BE2C (cell line): ENCODE data around the gene RIPK3.

Experiments
- DNase-seq: peaks from one replicate; pipeline ENCODE4 v3.0.0-alpha.2; 2020
- H3K27me3 ChIP-seq: fragments of 250-450 bp; sonication (Bioruptor Pico); 2 replicates; pipeline ENCODE4 v1.5.1; 2020; ENCODE audit warnings: mild to moderate bottlenecking
- H3K36me3 ChIP-seq: fragments of 250-450 bp; sonication (Bioruptor Pico); 2 replicates; pipeline ENCODE4 v1.5.1; 2020; ENCODE audit warnings: mild to moderate bottlenecking
- H3K4me1 ChIP-seq: fragments of 250-450 bp; sonication (Bioruptor Pico); 2 replicates; pipeline ENCODE4 v1.5.1; 2020
- H3K4me3 ChIP-seq: 2 replicates; pipeline ENCODE4 v1.5.1; 2011; ENCODE audit warnings: low read depth, low read length
- H3K9me3 ChIP-seq: fragments of 250-450 bp; sonication (Bioruptor Pico); 2 replicates; pipeline ENCODE4 v1.5.1; 2020
- TF ChIP-seq, protein P1 (sequence below): IDR thresholded peaks from 2 replicates; pipeline ENCODE4 v1.5.1; 2012; ENCODE audit warnings: mild to moderate bottlenecking, low read depth, low read length

RIPK3 gene

GRCh38 chr14:24367514-24368211 is 27.9 kb upstream of the RIPK3 start, which contains the start of gene NFATC4:
Gene NFATC4 (plus strand): TSS chr14:24368184. CDS start chr14:24368341, 157 bp downstream.
- peak within 1 kb of the TSS; percentile 85 for H3K4me3 ChIP-seq
- no peaks in the 10 kb centered on the region for H3K9me3 ChIP-seq
- no peaks in the 10 kb centered on the region for H3K36me3 ChIP-seq
- no peaks in the 10 kb centered on the region for H3K27me3 ChIP-seq
- DNase-seq = peak; percentile 89
- H3K4me1 ChIP-seq = peaks cover 18% of the 10 kb centered on the region
- TF ChIP-seq, protein P1, sequence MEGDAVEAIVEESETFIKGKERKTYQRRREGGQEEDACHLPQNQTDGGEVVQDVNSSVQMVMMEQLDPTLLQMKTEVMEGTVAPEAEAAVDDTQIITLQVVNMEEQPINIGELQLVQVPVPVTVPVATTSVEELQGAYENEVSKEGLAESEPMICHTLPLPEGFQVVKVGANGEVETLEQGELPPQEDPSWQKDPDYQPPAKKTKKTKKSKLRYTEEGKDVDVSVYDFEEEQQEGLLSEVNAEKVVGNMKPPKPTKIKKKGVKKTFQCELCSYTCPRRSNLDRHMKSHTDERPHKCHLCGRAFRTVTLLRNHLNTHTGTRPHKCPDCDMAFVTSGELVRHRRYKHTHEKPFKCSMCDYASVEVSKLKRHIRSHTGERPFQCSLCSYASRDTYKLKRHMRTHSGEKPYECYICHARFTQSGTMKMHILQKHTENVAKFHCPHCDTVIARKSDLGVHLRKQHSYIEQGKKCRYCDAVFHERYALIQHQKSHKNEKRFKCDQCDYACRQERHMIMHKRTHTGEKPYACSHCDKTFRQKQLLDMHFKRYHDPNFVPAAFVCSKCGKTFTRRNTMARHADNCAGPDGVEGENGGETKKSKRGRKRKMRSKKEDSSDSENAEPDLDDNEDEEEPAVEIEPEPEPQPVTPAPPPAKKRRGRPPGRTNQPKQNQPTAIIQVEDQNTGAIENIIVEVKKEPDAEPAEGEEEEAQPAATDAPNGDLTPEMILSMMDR = no peak

DNA sequence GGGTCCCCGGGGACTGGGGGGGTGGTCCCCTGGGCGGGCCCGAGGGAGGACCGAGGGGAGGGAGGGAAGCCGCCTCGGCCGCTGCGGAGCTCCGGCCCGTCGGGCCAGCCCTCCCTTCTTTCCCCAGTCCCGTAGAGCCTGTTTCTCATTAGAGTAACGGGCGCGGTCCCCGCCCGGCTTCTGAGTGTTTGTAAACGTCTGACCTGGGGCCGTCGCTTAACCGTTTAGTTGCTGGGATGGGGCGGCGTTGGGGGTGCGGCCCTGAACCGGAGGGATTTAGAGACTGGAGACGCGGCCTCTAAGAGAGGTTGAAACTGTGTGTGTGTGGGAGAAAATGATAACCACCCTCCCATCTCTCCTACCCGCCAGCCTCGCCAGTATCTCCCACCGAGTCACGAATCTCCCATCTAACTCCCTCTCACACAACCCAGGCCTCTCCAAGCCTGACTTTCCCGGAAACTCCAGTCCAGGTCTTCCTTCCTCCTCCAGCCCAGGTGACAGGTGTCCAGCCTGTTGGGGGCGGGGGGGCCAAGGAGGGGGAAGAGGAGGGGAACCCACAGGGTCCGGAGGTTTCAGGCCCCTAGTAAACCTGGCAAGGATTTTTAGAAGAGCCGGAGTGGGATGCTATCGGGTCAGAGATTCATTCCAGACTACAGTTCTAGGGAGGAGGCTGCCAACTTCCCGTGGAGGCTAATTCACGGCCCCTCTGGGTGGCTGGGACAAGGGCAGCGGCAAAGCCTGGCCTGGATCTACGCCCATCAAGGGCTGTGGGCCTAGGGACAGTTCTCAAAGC is 27.1 kb upstream of the RIPK3 start:
- Histone ChIP-seq H3K4me3 (peak overlapping the region; percentile 85), H3K4me1 (peaks cover 13% of the 10 kb centered on the region), H3K27me3 (no peaks in the 10 kb centered on the region), H3K9me3 (no peaks in the 10 kb centered on the region), H3K36me3 (no peaks in the 10 kb centered on the region)
- TF ChIP-seq, protein P1 = no peak
- DNase-seq = peak; percentile 96

DNA sequence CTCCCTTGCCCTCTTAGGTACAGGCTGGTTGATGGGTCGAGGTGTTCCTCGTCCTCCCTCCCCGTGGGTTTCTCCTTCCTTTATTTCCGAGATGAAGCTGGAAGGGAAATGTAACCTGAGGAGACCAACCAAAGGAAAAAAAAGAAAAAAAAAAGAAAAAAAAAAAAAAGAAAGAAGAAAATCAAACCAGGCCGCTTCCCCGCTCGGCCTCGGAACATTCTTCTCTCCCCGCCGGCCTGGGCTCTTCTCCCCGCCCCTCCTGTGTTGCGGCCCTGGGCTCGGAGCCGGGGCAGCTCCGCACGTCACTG is 26.6 kb upstream of the RIPK3 start:
- Histone ChIP-seq H3K4me1 (peaks cover 9% of the 10 kb centered on the region), H3K4me3 (peak overlapping the region; percentile 85), H3K27me3 (no peaks in the 10 kb centered on the region; the same call in 1 of the 2 replicates), H3K36me3 (no peaks in the 10 kb centered on the region), H3K9me3 (no peaks in the 10 kb centered on the region)
- DNase-seq = no peak
- TF ChIP-seq, protein P1 = no peak

DNA sequence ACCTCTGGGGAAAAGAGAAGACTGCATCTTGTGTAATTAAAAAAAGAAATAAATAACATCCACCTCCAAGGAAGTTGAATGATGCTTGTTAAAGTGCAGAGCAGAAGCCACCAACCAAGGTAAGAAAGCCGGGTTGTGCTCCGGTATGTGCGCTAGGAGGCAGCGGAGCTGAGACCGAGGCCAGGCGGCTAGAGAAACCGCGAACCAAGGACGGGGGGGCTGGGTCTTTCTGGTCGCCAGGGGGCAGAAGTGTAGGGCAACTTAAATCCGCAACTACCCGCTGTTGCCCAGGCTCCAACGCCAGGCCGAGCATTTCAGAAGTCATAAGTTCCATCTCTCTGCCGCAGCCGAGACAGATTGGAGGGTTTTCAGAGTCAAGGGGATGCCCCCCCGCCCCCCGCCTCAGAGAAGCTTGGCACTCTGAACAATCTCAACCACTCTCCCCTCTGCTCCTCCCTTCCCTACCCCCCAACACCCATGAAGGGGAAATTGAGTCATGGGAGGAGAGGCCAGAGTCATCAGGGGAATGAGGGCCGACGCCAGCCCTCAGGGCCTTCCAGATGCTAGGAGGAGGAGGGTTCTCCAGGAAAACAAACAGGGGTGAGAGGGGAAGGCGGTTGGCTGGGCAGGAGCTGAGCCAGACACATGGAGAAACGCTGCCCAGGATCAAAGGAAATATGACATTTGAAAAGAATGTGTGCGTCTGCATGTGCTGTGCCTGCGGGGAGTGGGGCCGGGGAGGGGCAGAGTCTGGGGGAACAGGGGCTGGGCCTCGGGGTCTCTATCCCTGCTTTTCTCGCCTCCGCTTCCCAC is 26.0 kb upstream of the RIPK3 start:
- peak; percentile 92 for DNase-seq
- Histone ChIP-seq H3K9me3 (no peaks in the 10 kb centered on the region), H3K36me3 (no peaks in the 10 kb centered on the region), H3K4me1 (peaks cover 6% of the 10 kb centered on the region; the same call in 1 of the 2 replicates), H3K4me3 (peak overlapping the region; percentile 85), H3K27me3 (no peaks in the 10 kb centered on the region; the same call in 1 of the 2 replicates)
- TF ChIP-seq, protein P1 = peak; percentile 97

DNA sequence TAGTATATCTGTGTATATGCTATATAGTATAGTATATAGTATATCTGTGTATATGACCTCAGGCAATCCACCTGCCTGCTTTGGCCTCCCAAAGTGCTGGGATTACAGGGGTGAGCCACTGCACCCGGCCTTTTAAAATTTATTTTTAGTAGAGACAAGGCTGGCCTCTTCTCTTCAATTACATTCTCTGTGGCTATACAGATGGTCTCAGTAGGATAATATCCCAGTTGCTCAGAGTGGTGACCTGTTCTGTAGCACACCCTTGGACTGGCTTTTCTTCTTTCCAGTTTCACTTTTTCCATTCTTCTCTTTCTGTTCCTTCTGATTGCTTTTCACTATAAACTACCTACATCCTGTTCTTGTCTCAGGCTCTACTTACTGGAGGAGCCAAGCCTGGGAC is 25.1 kb upstream of the RIPK3 start:
- no peaks in the 10 kb centered on the region for H3K9me3 ChIP-seq
- H3K27me3 ChIP-seq = no peaks in the 10 kb centered on the region; the same call in 1 of the 2 replicates
- H3K36me3 ChIP-seq = no peaks in the 10 kb centered on the region
- TF ChIP-seq, protein P1 = no peak
- H3K4me3 ChIP-seq = no peak overlapping the region
- no peak for DNase-seq
- H3K4me1 ChIP-seq = peaks cover 6% of the 10 kb centered on the region; the same call in 1 of the 2 replicates
